BJ (cell line): Measurements from ENCODE around the gene EIF2D. TPM values are rescaled to one million over a fixed set of nuclear protein-coding genes. Genes with fewer than 3 reads are reported as not detected.

Source experiments
- CTCF ChIA-PET: fragments of 350-600 bp; formaldehyde crosslinking; extraction: SDS; loops from one replicate; lab custom pipeline; 2021; ENCODE audit warnings: antibody characterized with exemption, inconsistent platforms; lab: Yijun Ruan, JAX
- POLR2A ChIA-PET: fragments of 300-600 bp; sonication (Branson Sonifier 250); formaldehyde crosslinking; extraction: SDS; loops from one replicate; lab custom pipeline; 2021; ENCODE audit warnings: antibody characterized with exemption; lab: Charles Lee
- DNase-seq: peaks from one replicate; pipeline ENCODE4 v3.0.0-alpha.2; 2011; ENCODE audit warnings: low read depth
- H3K27me3 ChIP-seq: 2 replicates; pipeline ENCODE4 v1.6.0; 2011; ENCODE audit warnings: low read length; ENCODE audit not compliant: control insufficient read depth, insufficient read depth
- H3K36me3 ChIP-seq: 2 replicates; pipeline ENCODE4 v1.5.1; 2011; ENCODE audit warnings: low read length; ENCODE audit not compliant: control insufficient read depth, insufficient read depth
- H3K4me3 ChIP-seq: 2 replicates; pipeline ENCODE4 v1.5.1; 2011; ENCODE audit warnings: low read depth, mild to moderate bottlenecking, control low read depth, low read length
- CTCF ChIP-seq: IDR thresholded peaks from 2 replicates; pipeline ENCODE4 v1.5.1; 2011; ENCODE audit warnings: low read depth, mild to moderate bottlenecking, control low read depth, inconsistent platforms, low read length, moderate library complexity; ENCODE audit not compliant: insufficient read depth
- polyA plus RNA-seq: library from polyadenylated mRNA; depleted of rRNA; stranded (reverse); fragments of >200 nt; gene quantifications from 2 replicates; pipeline ENCODE4 v1.2.3, GENCODE V29; 2011

The EIF2D gene
- polyA plus RNA-seq, 1 experiment = 97.4 TPM

- Histone ChIP-seq H3K36me3 (no peaks in the 10 kb centered on the region), H3K27me3 (peaks cover 6% of the 10 kb centered on the region), H3K4me3 (no peak overlapping the region)
- POLR2A ChIA-PET = no interaction called here
- CTCF ChIA-PET = interaction anchor here (1.1 to 4.6 kb wide), 5 partner anchors 11 to 65 kb away, joined by 3 to 48 read pairs (median 6); partner anchors contain the start of gene EIF2D
- DNase-seq = no peak
- TF ChIP-seq CTCF = no peak
These were observed 56.8 kb downstream of the EIF2D start for GRCh38 chr1:206555473-206555935.

GRCh38 chr1:206554701-206555472 lies 57.4 kb downstream of the EIF2D start:
- ChIA-PET POLR2A (no interaction called here), CTCF (interaction anchor here (1.1 to 4.6 kb wide), 6 partner anchors 10 to 64 kb away, joined by 3 to 48 read pairs (median 5); partner anchors contain the start of gene EIF2D)
- TF ChIP-seq CTCF = no peak
- Histone ChIP-seq H3K27me3 (peaks cover 6% of the 10 kb centered on the region), H3K4me3 (no peak overlapping the region), H3K36me3 (no peaks in the 10 kb centered on the region)
- no peak for DNase-seq

GRCh38 chr1:206554211-206554610 lies 58.1 kb downstream of the EIF2D start:
- H3K36me3 ChIP-seq = no peaks in the 10 kb centered on the region
- no peak for DNase-seq
- POLR2A ChIA-PET = no interaction called here
- H3K4me3 ChIP-seq = no peak overlapping the region
- CTCF ChIA-PET = interaction anchor here (1.1 to 4.6 kb wide), 5 partner anchors 10 to 64 kb away, joined by 3 to 48 read pairs (median 6); no protein-coding TSS in a partner anchor
- peaks cover 10% of the 10 kb centered on the region for H3K27me3 ChIP-seq
- TF ChIP-seq CTCF = no peak

GRCh38 chr1:206551986-206552326 lies 60.3 kb downstream of the EIF2D start:
- ChIA-PET CTCF (interaction anchor here (1.7 to 3.4 kb wide), 3 partner anchors 14 to 62 kb away, joined by 5 to 19 read pairs (median 6); no protein-coding TSS in a partner anchor), POLR2A (no interaction called here)
- no peak for TF ChIP-seq CTCF
- Histone ChIP-seq H3K4me3 (no peak overlapping the region), H3K36me3 (no peaks in the 10 kb centered on the region), H3K27me3 (peaks cover 10% of the 10 kb centered on the region)
- no peak for DNase-seq

GRCh38 chr1:206551296-206551985 lies 60.8 kb downstream of the EIF2D start:
- DNase-seq = no peak
- TF ChIP-seq CTCF = no peak
- POLR2A ChIA-PET = no interaction called here
- CTCF ChIA-PET = interaction anchor here (0.6 to 3.4 kb wide), 6 partner anchors 9 to 61 kb away, joined by 3 to 19 read pairs (median 4); no protein-coding TSS in a partner anchor
- peaks cover 10% of the 10 kb centered on the region for H3K27me3 ChIP-seq
- H3K4me3 ChIP-seq = no peak overlapping the region
- H3K36me3 ChIP-seq = no peaks in the 10 kb centered on the region
